GM21447 (cell line): ENCODE measurements around the gene GORASP1.
"Not testable (repeated sequence)": the region's sequence is repeated elsewhere in the genome, so short reads cannot be mapped to it uniquely, and the experiment has no call there.

Experiments
- ATAC-seq: cut with Tn5 transposase; IDR thresholded peaks from one replicate; pipeline ENCODE4 v1.9.1; 2021; ENCODE audit not compliant: unreplicated experiment

The GORASP1 gene

GRCh38 chr3:39075910-39076309, 31.5 kb downstream of the GORASP1 start:
- peak; percentile 50 for ATAC-seq

GRCh38 chr3:39068556-39068955, 38.9 kb downstream of the GORASP1 start:
- no peak for ATAC-seq

- ATAC-seq: no peak
These were observed 40.1 kb downstream of the GORASP1 start for GRCh38 chr3:39067286-39067685.

- ATAC-seq: peak; percentile 96
These were observed 42.2 kb downstream of the GORASP1 start for GRCh38 chr3:39065197-39065596.

GRCh38 chr3:39064646-39065045, 42.8 kb downstream of the GORASP1 start:
- ATAC-seq: no peak

GRCh38 chr3:39063143-39063542, 44.3 kb downstream of the GORASP1 start:
- ATAC-seq: no peak

GRCh38 chr3:39062180-39062579, 45.2 kb downstream of the GORASP1 start:
- ATAC-seq: no peak

- not testable (repeated sequence) for ATAC-seq
These were observed 46.2 kb downstream of the GORASP1 start for GRCh38 chr3:39061228-39061627.

GRCh38 chr3:39056151-39056550, 51.3 kb downstream of the GORASP1 start:
- ATAC-seq: no peak

- no peak for ATAC-seq
These were observed 53.7 kb downstream of the GORASP1 start for GRCh38 chr3:39053696-39054095.

GRCh38 chr3:39052583-39052982, 54.8 kb downstream of the GORASP1 start:
- ATAC-seq: no peak

GRCh38 chr3:39051649-39052561, 55.5 kb downstream of the GORASP1 start, which contains the start of the genes SCN11A and WDR48:
Gene SCN11A (minus strand): TSS chr3:39051944. CDS start chr3:38950362, 101,582 bp downstream.
Gene WDR48 (plus strand): TSS chr3:39052016. CDS start chr3:39052026, 10 bp downstream.
- peak; percentile 99 for ATAC-seq

- no peak for ATAC-seq
These were observed 57.4 kb downstream of the GORASP1 start for GRCh38 chr3:39050029-39050428.
